GM18867 (cell line): Measurements from ENCODE around the gene KIF3A.

Experiments used
- ATAC-seq: cut with Tn5 transposase; IDR thresholded peaks from one replicate; pipeline ENCODE4 v1.9.1; 2021; ENCODE audit warnings: mild to moderate bottlenecking, moderate library complexity; ENCODE audit not compliant: unreplicated experiment

Gene KIF3A

GRCh38 chr5:132665574-132666080, 71.7 kb downstream of the KIF3A start:
- ATAC-seq: no peak

- no peak for ATAC-seq
Observed at GRCh38 chr5:132664696-132665209, 72.6 kb downstream of the KIF3A start.

GRCh38 chr5:132663771-132664695, 73.3 kb downstream of the KIF3A start:
- ATAC-seq: peak; percentile 66

- peak; percentile 53 for ATAC-seq
Observed at GRCh38 chr5:132662925-132663770, 74.2 kb downstream of the KIF3A start.

GRCh38 chr5:132662004-132662401, 75.3 kb downstream of the KIF3A start:
- no peak for ATAC-seq

DNA sequence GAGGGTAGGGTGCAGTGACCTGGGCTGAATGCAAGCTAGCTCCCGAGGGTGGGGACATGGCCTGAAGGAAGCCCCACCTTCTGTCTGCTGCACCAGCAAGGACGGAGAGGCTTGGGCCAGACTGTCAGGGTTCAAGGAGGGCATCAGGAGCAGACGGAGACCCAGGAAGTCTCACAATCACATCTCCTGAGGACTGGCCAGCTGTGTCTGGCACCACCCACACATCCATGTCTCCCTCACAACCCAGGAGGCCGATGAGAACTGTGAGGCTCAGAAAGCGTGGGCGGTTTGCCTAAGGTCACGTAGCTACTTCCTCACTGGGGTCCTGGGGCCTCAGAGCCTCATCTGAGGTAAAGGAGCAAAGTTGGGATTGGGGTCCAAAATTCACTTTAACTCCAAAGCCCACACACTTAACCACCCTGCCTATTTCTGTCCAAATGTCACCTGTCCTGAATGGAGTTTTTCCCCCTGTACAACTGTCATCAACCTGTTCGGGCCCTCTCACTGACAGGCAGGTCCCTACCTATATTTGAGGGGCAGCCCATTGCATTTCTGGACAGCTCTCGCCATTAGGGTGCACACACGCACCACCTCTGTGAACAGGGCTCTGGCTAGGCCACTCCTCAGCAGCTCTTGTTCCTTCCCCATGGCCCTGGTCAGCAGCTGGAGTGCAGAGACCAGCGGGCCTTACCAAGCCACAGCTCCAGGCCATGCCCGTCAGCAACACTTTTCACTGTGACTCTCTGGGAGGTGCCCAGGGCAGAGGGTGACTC, 75.9 kb downstream of the KIF3A start:
- ATAC-seq: no peak

DNA sequence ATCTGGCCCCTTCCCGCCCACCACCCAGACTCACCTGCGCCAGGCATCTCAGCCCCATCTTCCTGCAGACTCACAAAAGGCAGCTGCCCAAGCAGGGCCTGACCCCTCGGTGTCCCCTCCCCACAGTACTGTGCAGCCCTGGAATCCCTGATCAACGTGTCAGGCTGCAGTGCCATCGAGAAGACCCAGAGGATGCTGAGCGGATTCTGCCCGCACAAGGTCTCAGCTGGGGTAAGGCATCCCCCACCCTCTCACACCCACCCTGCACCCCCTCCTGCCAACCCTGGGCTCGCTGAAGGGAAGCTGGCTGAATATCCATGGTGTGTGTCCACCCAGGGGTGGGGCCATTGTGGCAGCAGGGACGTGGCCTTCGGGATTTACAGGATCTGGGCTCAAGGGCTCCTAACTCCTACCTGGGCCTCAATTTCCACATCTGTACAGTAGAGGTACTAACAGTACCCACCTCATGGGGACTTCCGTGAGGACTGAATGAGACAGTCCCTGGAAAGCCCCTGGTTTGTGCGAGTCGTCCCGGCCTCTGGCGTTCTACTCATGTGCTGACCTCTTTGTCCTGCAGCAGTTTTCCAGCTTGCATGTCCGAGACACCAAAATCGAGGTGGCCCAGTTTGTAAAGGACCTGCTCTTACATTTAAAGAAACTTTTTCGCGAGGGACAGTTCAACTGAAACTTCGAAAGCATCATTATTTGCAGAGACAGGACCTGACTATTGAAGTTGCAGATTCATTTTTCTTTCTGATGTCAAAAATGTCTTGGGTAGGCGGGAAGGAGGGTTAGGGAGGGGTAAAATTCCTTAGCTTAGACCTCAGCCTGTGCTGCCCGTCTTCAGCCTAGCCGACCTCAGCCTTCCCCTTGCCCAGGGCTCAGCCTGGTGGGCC, 77.5 kb downstream of the KIF3A start:
- ATAC-seq: no peak

GRCh38 chr5:132658381-132659302, 78.7 kb downstream of the KIF3A start:
- no peak for ATAC-seq

GRCh38 chr5:132657676-132658380, 79.5 kb downstream of the KIF3A start, which contains the start of gene IL13:
TSS of gene IL13 (plus strand) at chr5:132658173. CDS start at chr5:132658187, 14 bp downstream.
- no peak for ATAC-seq

- ATAC-seq: no peak
Observed at GRCh38 chr5:132656774-132657355, 80.5 kb downstream of the KIF3A start.

- ATAC-seq: no peak
Observed at GRCh38 chr5:132655821-132656773, 81.2 kb downstream of the KIF3A start.

DNA sequence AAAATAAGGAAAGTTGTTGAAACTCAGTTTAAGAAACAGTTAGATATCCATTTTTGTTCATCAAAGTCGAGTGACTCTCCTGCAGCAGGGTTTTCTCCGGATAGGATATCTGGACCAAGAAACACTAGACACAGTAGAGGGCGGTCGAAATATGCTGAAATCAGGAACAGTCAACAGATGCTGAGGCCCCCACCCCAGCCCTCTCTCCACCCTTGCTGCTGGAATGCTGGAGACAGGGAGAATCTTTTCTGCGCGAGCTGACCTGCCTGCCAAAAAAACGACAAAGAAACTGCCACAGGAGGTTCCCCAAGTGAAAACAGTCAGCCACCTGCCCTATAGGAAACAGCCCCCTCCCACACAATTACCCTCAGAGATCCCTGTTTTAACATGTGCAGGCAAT, 83.6 kb downstream of the KIF3A start:
- no peak for ATAC-seq

DNA sequence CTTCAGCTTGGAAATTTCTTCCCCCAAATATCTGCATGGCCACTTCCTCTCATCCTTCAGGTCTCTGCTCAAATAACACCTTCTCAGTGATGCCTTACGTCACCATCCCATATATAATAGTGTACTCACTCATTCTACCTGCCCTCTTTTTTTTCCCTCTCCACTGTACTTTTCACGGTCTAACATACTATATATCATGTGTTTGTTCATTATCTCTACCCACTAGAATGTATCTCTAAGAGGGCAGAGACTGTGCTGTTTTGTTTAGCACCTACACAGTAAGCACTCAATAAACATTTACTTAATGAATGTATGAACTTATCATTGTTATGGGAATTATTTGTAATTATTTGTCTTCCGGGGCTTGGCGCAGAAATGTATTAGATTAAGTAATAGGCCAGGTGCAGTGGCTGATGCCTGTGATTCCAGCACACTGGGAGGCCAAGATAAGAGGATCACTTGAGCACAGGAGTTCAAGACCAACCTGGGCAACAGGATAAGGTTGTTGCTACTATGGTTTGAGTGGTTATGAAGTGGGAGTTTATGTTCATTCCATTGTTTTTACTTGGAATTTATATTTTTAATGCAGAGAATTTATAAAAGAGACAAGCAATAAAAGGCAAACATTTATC, 85.4 kb downstream of the KIF3A start:
- ATAC-seq: no peak

- no peak for ATAC-seq
Observed at GRCh38 chr5:132648355-132648754, 89.0 kb downstream of the KIF3A start.

DNA sequence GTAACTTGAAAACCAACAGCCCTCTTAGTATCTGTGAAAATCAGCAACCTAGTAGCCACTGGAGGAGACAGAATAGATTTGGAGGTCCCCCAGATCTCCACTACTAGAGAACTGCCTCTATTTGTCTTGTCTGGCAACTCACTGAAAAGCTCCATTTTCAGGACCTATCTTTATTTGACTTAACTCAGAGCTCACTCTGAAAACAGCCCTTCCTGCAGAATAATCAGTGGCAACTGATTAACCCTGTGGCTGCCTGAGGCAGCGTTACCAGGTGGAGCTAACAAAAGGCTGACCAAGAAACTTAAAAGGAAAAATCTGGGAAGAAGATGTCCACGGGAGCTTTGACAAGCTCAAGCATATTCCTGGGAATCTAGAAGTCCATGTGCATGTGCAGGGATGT, 89.9 kb downstream of the KIF3A start:
- no peak for ATAC-seq
